ENCODE results near the gene ANOS1. TPM values are rescaled to one million over a fixed set of nuclear protein-coding genes. Genes with fewer than 3 reads are reported as not detected.

ANOS1 gene
- total RNA-seq, 2 donors from 2014 or later, result 23.6 to 31.9 TPM

- TF ChIP-seq POLR2AphosphoS5 (IDR thresholded peaks at IDR 0.05) (no peak), POLR2A (IDR thresholded peaks at IDR 0.05) (no peak)
- TF ChIP-seq, protein P1, sequence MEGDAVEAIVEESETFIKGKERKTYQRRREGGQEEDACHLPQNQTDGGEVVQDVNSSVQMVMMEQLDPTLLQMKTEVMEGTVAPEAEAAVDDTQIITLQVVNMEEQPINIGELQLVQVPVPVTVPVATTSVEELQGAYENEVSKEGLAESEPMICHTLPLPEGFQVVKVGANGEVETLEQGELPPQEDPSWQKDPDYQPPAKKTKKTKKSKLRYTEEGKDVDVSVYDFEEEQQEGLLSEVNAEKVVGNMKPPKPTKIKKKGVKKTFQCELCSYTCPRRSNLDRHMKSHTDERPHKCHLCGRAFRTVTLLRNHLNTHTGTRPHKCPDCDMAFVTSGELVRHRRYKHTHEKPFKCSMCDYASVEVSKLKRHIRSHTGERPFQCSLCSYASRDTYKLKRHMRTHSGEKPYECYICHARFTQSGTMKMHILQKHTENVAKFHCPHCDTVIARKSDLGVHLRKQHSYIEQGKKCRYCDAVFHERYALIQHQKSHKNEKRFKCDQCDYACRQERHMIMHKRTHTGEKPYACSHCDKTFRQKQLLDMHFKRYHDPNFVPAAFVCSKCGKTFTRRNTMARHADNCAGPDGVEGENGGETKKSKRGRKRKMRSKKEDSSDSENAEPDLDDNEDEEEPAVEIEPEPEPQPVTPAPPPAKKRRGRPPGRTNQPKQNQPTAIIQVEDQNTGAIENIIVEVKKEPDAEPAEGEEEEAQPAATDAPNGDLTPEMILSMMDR (IDR thresholded peaks at IDR 0.05), result no peak
- WGBS, result 89% methylated on average over 7 of the region's 7 CpGs
- H3K9me3 ChIP-seq, result no peaks in the 10 kb centered on the region
- no peaks in the 10 kb centered on the region for H3K4me1 ChIP-seq (replicated peaks)
- no peaks in the 10 kb centered on the region for H3K27me3 ChIP-seq (replicated peaks; ENCODE audit: insufficient read depth)
- DNase-seq (ENCODE audit: low spot score), result no peak
- intact Hi-C loops (cut with DNase I), result no loop called here
- H3K36me3 ChIP-seq, result no peaks in the 10 kb centered on the region
- H3K4me3 ChIP-seq, result no peak overlapping the region
- no peak overlapping the region for H3K27ac ChIP-seq
These were observed 102.1 kb downstream of the ANOS1 start for GRCh38 chrX:8629871-8630270.

- intact Hi-C loops (cut with DNase I), result no loop called here
- Histone ChIP-seq H3K4me3 (no peak overlapping the region), H3K36me3 (no peaks in the 10 kb centered on the region), H3K27ac (no peak overlapping the region), H3K9me3 (no peaks in the 10 kb centered on the region), H3K27me3 (replicated peaks; ENCODE audit: insufficient read depth) (no peaks in the 10 kb centered on the region), H3K4me1 (replicated peaks) (no peaks in the 10 kb centered on the region)
- DNase-seq (ENCODE audit: low spot score), result no peak
- TF ChIP-seq POLR2A (IDR thresholded peaks at IDR 0.05) (no peak), POLR2AphosphoS5 (IDR thresholded peaks at IDR 0.05) (no peak)
- TF ChIP-seq, protein P1 (IDR thresholded peaks at IDR 0.05), result no peak
These were observed 104.1 kb downstream of the ANOS1 start for GRCh38 chrX:8627796-8628195.

GRCh38 chrX:8607326-8607725, 124.6 kb downstream of the ANOS1 start:
- Histone ChIP-seq H3K36me3 (no peaks in the 10 kb centered on the region), H3K4me1 (replicated peaks) (no peaks in the 10 kb centered on the region), H3K9me3 (no peaks in the 10 kb centered on the region), H3K27ac (no peak overlapping the region), H3K27me3 (replicated peaks; ENCODE audit: insufficient read depth) (no peaks in the 10 kb centered on the region), H3K4me3 (no peak overlapping the region)
- intact Hi-C loops (cut with DNase I), result no loop called here
- 34% methylated on average over 2 of the region's 2 CpGs for WGBS
- DNase-seq (ENCODE audit: low spot score), result no peak
- TF ChIP-seq, protein P1 (IDR thresholded peaks at IDR 0.05), result no peak
- TF ChIP-seq POLR2A (IDR thresholded peaks at IDR 0.05) (no peak), POLR2AphosphoS5 (IDR thresholded peaks at IDR 0.05) (no peak)

- no peak for DNase-seq (ENCODE audit: low spot score)
- Histone ChIP-seq H3K4me3 (no peak overlapping the region), H3K9me3 (no peaks in the 10 kb centered on the region), H3K36me3 (no peaks in the 10 kb centered on the region), H3K4me1 (replicated peaks) (no peaks in the 10 kb centered on the region), H3K27me3 (replicated peaks; ENCODE audit: insufficient read depth) (no peaks in the 10 kb centered on the region), H3K27ac (no peak overlapping the region)
- WGBS, result 98% methylated on average over 5 of the region's 5 CpGs
- TF ChIP-seq POLR2A (IDR thresholded peaks at IDR 0.05), result no peak
- no peak for TF ChIP-seq POLR2AphosphoS5 (IDR thresholded peaks at IDR 0.05)
- TF ChIP-seq, protein P1 (IDR thresholded peaks at IDR 0.05), result no peak
- intact Hi-C loops (cut with DNase I), result no loop called here
These were observed 127.8 kb downstream of the ANOS1 start for GRCh38 chrX:8604131-8604530.

GRCh38 chrX:8591501-8591900, 140.4 kb downstream of the ANOS1 start:
- Histone ChIP-seq H3K36me3 (no peaks in the 10 kb centered on the region), H3K27ac (no peak overlapping the region), H3K4me3 (no peak overlapping the region), H3K27me3 (replicated peaks; ENCODE audit: insufficient read depth) (no peaks in the 10 kb centered on the region), H3K4me1 (replicated peaks) (no peaks in the 10 kb centered on the region), H3K9me3 (no peaks in the 10 kb centered on the region)
- intact Hi-C loops (cut with DNase I), result no loop called here
- TF ChIP-seq POLR2A (IDR thresholded peaks at IDR 0.05), result no peak
- TF ChIP-seq, protein P1 (IDR thresholded peaks at IDR 0.05), result no peak
- no peak for DNase-seq (ENCODE audit: low spot score)
- 84% methylated on average over 4 of the region's 4 CpGs for WGBS
